ENCODE results near the gene RPL32. TPM values are rescaled to one million over a fixed set of nuclear protein-coding genes. Genes with fewer than 3 reads are reported as not detected.

Gene RPL32
- total RNA-seq, 1 experiment from 2014 or later: 6,020 TPM

GRCh38 chr3:12807066-12807465 lies 34.3 kb downstream of the RPL32 start:
- DNase-seq: no peak
- H3K79me2 ChIP-seq (ENCODE audit: low read length): no peaks in the 10 kb centered on the region
- H3K4me3 ChIP-seq (ENCODE audit: low read length): no peak overlapping the region
- H3K27me3 ChIP-seq (ENCODE audit: low read length): no peaks in the 10 kb centered on the region
- no peak overlapping the region for H3K4me2 ChIP-seq (ENCODE audit: low read depth, low read length, poor library complexity, severe bottlenecking)
- no peaks in the 10 kb centered on the region for H3K9me3 ChIP-seq (ENCODE audit: low read length)
- H2AFZ ChIP-seq (ENCODE audit: low read length): no peak overlapping the region
- no peaks in the 10 kb centered on the region for H3K9me2 ChIP-seq (replicated peaks; ENCODE audit: insufficient read depth, low read length)
- no peak overlapping the region for H3K9ac ChIP-seq (ENCODE audit: low read length)
- H4K20me1 ChIP-seq (ENCODE audit: insufficient read depth, low read depth, low read length): no peaks in the 10 kb centered on the region
- H3K36me3 ChIP-seq (ENCODE audit: insufficient read depth, low read length): peaks cover 18% of the 10 kb centered on the region
- peaks cover 33% of the 10 kb centered on the region for H3K4me1 ChIP-seq (ENCODE audit: low read length)
- no peak overlapping the region for H3K27ac ChIP-seq (ENCODE audit: low read length)

GRCh38 chr3:12803371-12803770 lies 38.0 kb downstream of the RPL32 start:
- no peak overlapping the region for H3K27ac ChIP-seq (ENCODE audit: low read length)

GRCh38 chr3:12799525-12800440 lies 41.6 kb downstream of the RPL32 start:
- Histone ChIP-seq H4K20me1 (ENCODE audit: insufficient read depth, low read depth, low read length) (no peaks in the 10 kb centered on the region), H3K4me1 (ENCODE audit: low read length) (peaks cover 48% of the 10 kb centered on the region), H3K27ac (ENCODE audit: low read length) (peak overlapping the region; percentile 97), H3K9me3 (ENCODE audit: low read length) (no peaks in the 10 kb centered on the region), H3K9me2 (replicated peaks; ENCODE audit: insufficient read depth, low read length) (no peaks in the 10 kb centered on the region), H3K36me3 (ENCODE audit: insufficient read depth, low read length) (0 out of 2 replicates have a peak, but pooled peaks cover 3% of the 10 kb centered on the region), H3K79me2 (ENCODE audit: low read length) (0 out of 2 replicates have a peak, but pooled peaks cover 6% of the 10 kb centered on the region), H3K27me3 (ENCODE audit: low read length) (no peaks in the 10 kb centered on the region), H3K9ac (ENCODE audit: low read length) (peak overlapping the region; percentile 60), H3K4me3 (ENCODE audit: low read length) (no peak overlapping the region), H2AFZ (ENCODE audit: low read length) (no peak overlapping the region), H3K4me2 (ENCODE audit: low read depth, low read length, poor library complexity, severe bottlenecking) (peak overlapping the region; percentile 69)
- peak; percentile 51 for DNase-seq

More at GRCh38 chr3:12803371-12803770, 38.0 kb downstream of the RPL32 start:
- H3K9me2 ChIP-seq (replicated peaks; ENCODE audit: insufficient read depth, low read length): no peaks in the 10 kb centered on the region
- H4K20me1 ChIP-seq (ENCODE audit: insufficient read depth, low read depth, low read length): no peaks in the 10 kb centered on the region
- peaks cover 21% of the 10 kb centered on the region for H3K36me3 ChIP-seq (ENCODE audit: insufficient read depth, low read length)
- H3K9me3 ChIP-seq (ENCODE audit: low read length): no peaks in the 10 kb centered on the region
- no peaks in the 10 kb centered on the region for H3K27me3 ChIP-seq (ENCODE audit: low read length)
- no peak overlapping the region for H3K4me2 ChIP-seq (ENCODE audit: low read depth, low read length, poor library complexity, severe bottlenecking)
- H3K4me3 ChIP-seq (ENCODE audit: low read length): no peak overlapping the region
- H3K79me2 ChIP-seq (ENCODE audit: low read length): 0 out of 2 replicates have a peak, but pooled peaks cover 6% of the 10 kb centered on the region
- no peak overlapping the region for H3K9ac ChIP-seq (ENCODE audit: low read length)
- DNase-seq: no peak
- peaks cover 40% of the 10 kb centered on the region for H3K4me1 ChIP-seq (ENCODE audit: low read length)
- no peak overlapping the region for H2AFZ ChIP-seq (ENCODE audit: low read length)

- H3K9ac ChIP-seq (ENCODE audit: low read length): peak overlapping the region; percentile 60
- no peaks in the 10 kb centered on the region for H3K27me3 ChIP-seq (ENCODE audit: low read length)
- H3K36me3 ChIP-seq (ENCODE audit: insufficient read depth, low read length): 0 out of 2 replicates have a peak, but pooled peaks cover 3% of the 10 kb centered on the region
- peak overlapping the region; percentile 97 for H3K27ac ChIP-seq (ENCODE audit: low read length)
- no peaks in the 10 kb centered on the region for H4K20me1 ChIP-seq (ENCODE audit: insufficient read depth, low read depth, low read length)
- H2AFZ ChIP-seq (ENCODE audit: low read length): no peak overlapping the region
- H3K9me2 ChIP-seq (replicated peaks; ENCODE audit: insufficient read depth, low read length): no peaks in the 10 kb centered on the region
- no peak for DNase-seq
- no peaks in the 10 kb centered on the region for H3K9me3 ChIP-seq (ENCODE audit: low read length)
- H3K4me2 ChIP-seq (ENCODE audit: low read depth, low read length, poor library complexity, severe bottlenecking): peak overlapping the region; percentile 69
- peak overlapping the region; percentile 65 for H3K4me3 ChIP-seq (ENCODE audit: low read length)
- peaks cover 43% of the 10 kb centered on the region for H3K4me1 ChIP-seq (ENCODE audit: low read length)
- 0 out of 2 replicates have a peak, but pooled peaks cover 6% of the 10 kb centered on the region for H3K79me2 ChIP-seq (ENCODE audit: low read length)
These were observed 42.7 kb downstream of the RPL32 start for GRCh38 chr3:12798559-12799179.

- peak overlapping the region; percentile 69 for H3K4me2 ChIP-seq (ENCODE audit: low read depth, low read length, poor library complexity, severe bottlenecking)
- peak overlapping the region; percentile 60 for H3K9ac ChIP-seq (ENCODE audit: low read length)
- no peaks in the 10 kb centered on the region for H3K27me3 ChIP-seq (ENCODE audit: low read length)
- peak; percentile 88 for DNase-seq
- no peaks in the 10 kb centered on the region for H3K9me2 ChIP-seq (replicated peaks; ENCODE audit: insufficient read depth, low read length)
- 0 out of 2 replicates have a peak, but pooled peaks cover 6% of the 10 kb centered on the region for H3K79me2 ChIP-seq (ENCODE audit: low read length)
- peak overlapping the region; percentile 97 for H3K27ac ChIP-seq (ENCODE audit: low read length)
- no peaks in the 10 kb centered on the region for H3K9me3 ChIP-seq (ENCODE audit: low read length)
- no peak overlapping the region for H2AFZ ChIP-seq (ENCODE audit: low read length)
- H3K36me3 ChIP-seq (ENCODE audit: insufficient read depth, low read length): 0 out of 2 replicates have a peak, but pooled peaks cover 3% of the 10 kb centered on the region
- peaks cover 43% of the 10 kb centered on the region for H3K4me1 ChIP-seq (ENCODE audit: low read length)
- H4K20me1 ChIP-seq (ENCODE audit: insufficient read depth, low read depth, low read length): no peaks in the 10 kb centered on the region
- peak overlapping the region; percentile 65 for H3K4me3 ChIP-seq (ENCODE audit: low read length)
These were observed 43.3 kb downstream of the RPL32 start for GRCh38 chr3:12797892-12798558.

- Histone ChIP-seq H3K4me3 (ENCODE audit: low read length) (peak overlapping the region; percentile 90), H3K36me3 (ENCODE audit: insufficient read depth, low read length) (0 out of 2 replicates have a peak, but pooled peaks cover 3% of the 10 kb centered on the region), H4K20me1 (ENCODE audit: insufficient read depth, low read depth, low read length) (no peaks in the 10 kb centered on the region), H3K9me3 (ENCODE audit: low read length) (no peaks in the 10 kb centered on the region), H3K4me2 (ENCODE audit: low read depth, low read length, poor library complexity, severe bottlenecking) (peak overlapping the region; percentile 95), H3K27ac (ENCODE audit: low read length) (peak overlapping the region; percentile 97), H3K9me2 (replicated peaks; ENCODE audit: insufficient read depth, low read length) (no peaks in the 10 kb centered on the region), H3K4me1 (ENCODE audit: low read length) (peaks cover 43% of the 10 kb centered on the region), H2AFZ (ENCODE audit: low read length) (no peak overlapping the region), H3K27me3 (ENCODE audit: low read length) (no peaks in the 10 kb centered on the region), H3K79me2 (ENCODE audit: low read length) (0 out of 2 replicates have a peak, but pooled peaks cover 6% of the 10 kb centered on the region), H3K9ac (ENCODE audit: low read length) (peak overlapping the region; percentile 97)
- peak; percentile 91 for DNase-seq
These were observed 44.1 kb downstream of the RPL32 start for GRCh38 chr3:12797124-12797891.
